MM.1S (cell line): ENCODE measurements around the gene FLT1.

Source experiments
- DNase-seq: peaks from one replicate; pipeline ENCODE4 v3.0.0-alpha.2; 2015
- H2AFZ ChIP-seq: fragments of 300-600 bp; sonication (generic); 2 replicates; pipeline ENCODE4 v1.6.0; 2016; ENCODE audit warnings: antibody characterized with exemption, low read length
- H3F3A ChIP-seq: fragments of 300-600 bp; sonication (generic); 2 replicates; pipeline ENCODE4 v1.6.1; 2016; ENCODE audit warnings: mild to moderate bottlenecking, antibody characterized with exemption, low read length, moderate library complexity, mixed read lengths; ENCODE audit not compliant: insufficient read depth
- H3K27ac ChIP-seq: fragments of 300-600 bp; sonication (generic); 2 replicates; pipeline ENCODE4 v1.5.1; 2016; ENCODE audit warnings: mild to moderate bottlenecking, low read length
- H3K27me3 ChIP-seq: fragments of 300-600 bp; sonication (generic); replicated peaks from 2 replicates; pipeline ENCODE4 v1.6.0; 2016; ENCODE audit warnings: low read length; ENCODE audit not compliant: insufficient read depth
- H3K36me3 ChIP-seq: fragments of 300-600 bp; sonication (generic); replicated peaks from 2 replicates; pipeline ENCODE4 v1.6.1; 2016; ENCODE audit warnings: mild to moderate bottlenecking, low read length, mixed read lengths; ENCODE audit not compliant: insufficient read depth
- H3K4me1 ChIP-seq: fragments of 300-600 bp; sonication (generic); 2 replicates; pipeline ENCODE4 v1.6.1; 2016; ENCODE audit warnings: low read length, mixed read lengths
- H3K4me2 ChIP-seq: fragments of 300-600 bp; sonication (generic); 2 replicates; pipeline ENCODE4 v1.6.0; 2016; ENCODE audit warnings: low read depth, low read length
- H3K4me3 ChIP-seq: fragments of 300-600 bp; sonication (generic); 2 replicates; pipeline ENCODE4 v1.5.1; 2016; ENCODE audit warnings: low read length, mixed read lengths
- H3K79me2 ChIP-seq: fragments of 300-600 bp; sonication (generic); 2 replicates; pipeline ENCODE4 v1.6.1; 2016; ENCODE audit warnings: mixed run types, low read length, mixed read lengths
- H3K9ac ChIP-seq: fragments of 300-600 bp; sonication (generic); 2 replicates; pipeline ENCODE4 v1.6.1; 2016; ENCODE audit warnings: low read length, mixed read lengths
- H3K9me2 ChIP-seq: fragments of 300-600 bp; sonication (generic); replicated peaks from 2 replicates; pipeline ENCODE4 v1.6.1; 2016; ENCODE audit warnings: mild to moderate bottlenecking, low read length, mixed read lengths; ENCODE audit not compliant: insufficient read depth
- H3K9me3 ChIP-seq: fragments of 300-600 bp; sonication (generic); replicated peaks from 2 replicates; pipeline ENCODE4 v1.6.1; 2016; ENCODE audit warnings: mild to moderate bottlenecking, low read length, mixed read lengths; ENCODE audit not compliant: insufficient read depth
- H4K20me1 ChIP-seq: fragments of 300-600 bp; sonication (generic); 2 replicates; pipeline ENCODE4 v1.6.1; 2016; ENCODE audit warnings: mild to moderate bottlenecking, low read length, moderate library complexity, mixed read lengths; ENCODE audit not compliant: insufficient read depth
- EZH2 ChIP-seq: fragments of 300-600 bp; sonication (generic); optimal IDR thresholded peaks from 2 replicates; pipeline ENCODE3; 2017; ENCODE audit warnings: low read depth, mild to moderate bottlenecking, antibody characterized with exemption, low read length, mixed read lengths
- EZH2phosphoT487 ChIP-seq: fragments of 300-600 bp; sonication (generic); IDR thresholded peaks from 2 replicates; pipeline ENCODE4 v1.6.1; 2018; ENCODE audit warnings: antibody characterized with exemption, low read length
- TF ChIP-seq, protein P1 (sequence below): fragments of 300-600 bp; sonication (generic); IDR thresholded peaks from 2 replicates; pipeline ENCODE4 v1.5.1; 2016; ENCODE audit warnings: antibody characterized with exemption, low read length, mixed read lengths

Gene FLT1

DNA sequence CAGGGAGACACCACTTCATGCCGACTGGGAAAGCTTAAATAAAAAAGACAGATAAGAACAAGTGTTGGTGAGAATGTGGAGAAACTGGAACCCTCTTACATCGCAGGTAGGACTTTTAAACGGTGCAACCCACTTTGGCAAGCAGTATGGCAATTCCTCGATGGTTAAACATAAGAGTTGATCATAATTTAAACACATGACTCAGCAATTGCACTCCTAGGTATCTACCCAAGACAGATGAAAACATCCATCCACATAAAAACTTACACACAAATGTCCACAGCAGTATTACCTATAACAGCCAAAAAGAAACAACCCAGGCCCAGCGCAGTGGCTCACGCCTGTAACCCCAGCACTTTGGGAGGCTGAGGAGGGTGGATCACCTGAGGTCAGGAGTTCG is 21.9 kb downstream of the FLT1 start:
- no peak for TF ChIP-seq EZH2phosphoT487
- TF ChIP-seq EZH2 = no peak
- TF ChIP-seq, protein P1, sequence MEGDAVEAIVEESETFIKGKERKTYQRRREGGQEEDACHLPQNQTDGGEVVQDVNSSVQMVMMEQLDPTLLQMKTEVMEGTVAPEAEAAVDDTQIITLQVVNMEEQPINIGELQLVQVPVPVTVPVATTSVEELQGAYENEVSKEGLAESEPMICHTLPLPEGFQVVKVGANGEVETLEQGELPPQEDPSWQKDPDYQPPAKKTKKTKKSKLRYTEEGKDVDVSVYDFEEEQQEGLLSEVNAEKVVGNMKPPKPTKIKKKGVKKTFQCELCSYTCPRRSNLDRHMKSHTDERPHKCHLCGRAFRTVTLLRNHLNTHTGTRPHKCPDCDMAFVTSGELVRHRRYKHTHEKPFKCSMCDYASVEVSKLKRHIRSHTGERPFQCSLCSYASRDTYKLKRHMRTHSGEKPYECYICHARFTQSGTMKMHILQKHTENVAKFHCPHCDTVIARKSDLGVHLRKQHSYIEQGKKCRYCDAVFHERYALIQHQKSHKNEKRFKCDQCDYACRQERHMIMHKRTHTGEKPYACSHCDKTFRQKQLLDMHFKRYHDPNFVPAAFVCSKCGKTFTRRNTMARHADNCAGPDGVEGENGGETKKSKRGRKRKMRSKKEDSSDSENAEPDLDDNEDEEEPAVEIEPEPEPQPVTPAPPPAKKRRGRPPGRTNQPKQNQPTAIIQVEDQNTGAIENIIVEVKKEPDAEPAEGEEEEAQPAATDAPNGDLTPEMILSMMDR = no peak
- no peaks in the 10 kb centered on the region for H3K79me2 ChIP-seq

DNA sequence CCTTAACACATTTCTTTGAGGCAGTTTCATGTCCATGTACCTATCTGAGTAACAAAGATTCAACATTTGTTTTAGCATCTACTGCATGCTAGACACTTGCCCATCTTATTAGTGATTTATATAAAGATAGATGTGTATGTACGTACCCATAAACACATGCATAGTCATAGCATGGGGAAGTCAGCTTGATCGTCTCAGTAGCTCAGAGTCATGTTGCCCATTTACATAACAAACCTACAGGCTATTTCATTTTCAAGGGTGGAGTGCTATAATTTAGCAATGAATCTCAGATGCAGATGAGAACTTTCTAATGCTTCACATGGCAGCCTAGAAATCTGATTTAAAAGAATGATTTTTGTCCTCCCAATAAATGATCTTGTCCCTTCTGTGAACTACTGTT is 23.5 kb downstream of the FLT1 start:
- Histone ChIP-seq H3K4me1 (no peaks in the 10 kb centered on the region), H3K9me3 (no peaks in the 10 kb centered on the region), H3K9ac (no peak overlapping the region), H3K36me3 (no peaks in the 10 kb centered on the region), H3K9me2 (no peaks in the 10 kb centered on the region), H3K4me2 (no peak overlapping the region), H2AFZ (no peak overlapping the region), H4K20me1 (no peaks in the 10 kb centered on the region), H3K4me3 (no peak overlapping the region), H3K79me2 (no peaks in the 10 kb centered on the region), H3F3A (no peaks in the 10 kb centered on the region), H3K27me3 (no peaks in the 10 kb centered on the region), H3K27ac (no peak overlapping the region)
- TF ChIP-seq EZH2 = no peak
- TF ChIP-seq, protein P1 = no peak
- no peak for TF ChIP-seq EZH2phosphoT487
- no peak for DNase-seq

More for the DNA sequence above, 21.9 kb downstream of the FLT1 start:
- H3K4me2 ChIP-seq = no peak overlapping the region
- no peaks in the 10 kb centered on the region for H3K36me3 ChIP-seq
- H3K27me3 ChIP-seq = no peaks in the 10 kb centered on the region
- no peak overlapping the region for H3K4me3 ChIP-seq
- H2AFZ ChIP-seq = no peak overlapping the region
- no peaks in the 10 kb centered on the region for H3K4me1 ChIP-seq
- no peak overlapping the region for H3K9ac ChIP-seq
- no peak for DNase-seq
- H3K9me2 ChIP-seq = no peaks in the 10 kb centered on the region
- H3K9me3 ChIP-seq = no peaks in the 10 kb centered on the region
- H3K27ac ChIP-seq = no peak overlapping the region
- no peaks in the 10 kb centered on the region for H4K20me1 ChIP-seq
- no peaks in the 10 kb centered on the region for H3F3A ChIP-seq

DNA sequence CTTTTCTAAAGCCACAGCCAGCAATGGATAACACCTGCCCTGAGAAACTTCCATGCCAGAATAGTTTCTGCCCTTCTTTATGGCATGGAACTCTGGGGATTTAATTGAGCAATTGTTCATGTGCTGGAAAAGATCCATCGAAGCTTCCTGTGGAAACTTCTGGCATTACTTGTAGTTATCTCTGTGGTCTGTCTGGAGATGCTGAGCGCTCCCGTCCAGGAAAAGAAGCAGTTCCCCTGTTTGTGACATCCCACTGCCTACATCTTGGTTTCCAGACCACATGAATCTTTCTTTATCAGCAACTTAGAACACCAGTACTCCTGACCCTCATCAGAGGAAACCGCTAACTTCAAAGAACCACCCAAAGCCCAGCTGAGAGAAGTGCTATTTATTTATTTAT is 24.6 kb downstream of the FLT1 start:
- TF ChIP-seq, protein P1 = no peak
- TF ChIP-seq EZH2phosphoT487 (no peak), EZH2 (no peak)
- DNase-seq = no peak
- Histone ChIP-seq H3K9ac (no peak overlapping the region), H3F3A (no peaks in the 10 kb centered on the region), H3K4me1 (no peaks in the 10 kb centered on the region), H3K27ac (no peak overlapping the region), H3K79me2 (no peaks in the 10 kb centered on the region), H3K27me3 (no peaks in the 10 kb centered on the region), H2AFZ (no peak overlapping the region), H3K4me2 (no peak overlapping the region), H3K9me3 (no peaks in the 10 kb centered on the region), H4K20me1 (no peaks in the 10 kb centered on the region), H3K4me3 (no peak overlapping the region), H3K36me3 (no peaks in the 10 kb centered on the region), H3K9me2 (no peaks in the 10 kb centered on the region)

DNA sequence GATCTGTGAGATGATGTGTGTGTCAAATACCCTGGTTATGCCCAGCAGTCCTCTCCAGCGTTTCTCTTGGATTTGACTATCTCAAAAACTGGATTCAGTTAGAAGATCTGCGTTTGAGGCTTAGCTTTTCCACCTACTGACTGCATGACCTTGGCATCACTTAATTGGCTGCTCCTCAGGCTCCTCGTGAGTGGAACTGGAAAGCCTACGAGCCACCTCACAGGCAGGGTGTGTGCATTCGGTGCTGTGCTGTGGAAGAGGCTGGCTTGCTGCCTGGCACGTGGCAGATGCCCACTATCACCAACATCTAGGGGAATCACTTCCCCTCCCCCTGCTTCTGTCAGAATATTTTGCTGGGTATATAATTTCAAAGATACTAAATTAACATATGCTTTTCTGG is 25.6 kb downstream of the FLT1 start:
- TF ChIP-seq EZH2phosphoT487 (no peak), EZH2 (no peak)
- TF ChIP-seq, protein P1 = no peak
- Histone ChIP-seq H4K20me1 (no peaks in the 10 kb centered on the region), H3K27me3 (no peaks in the 10 kb centered on the region), H3K9ac (no peak overlapping the region), H3K9me2 (no peaks in the 10 kb centered on the region), H2AFZ (no peak overlapping the region), H3K4me1 (no peaks in the 10 kb centered on the region), H3K4me2 (no peak overlapping the region), H3K4me3 (no peak overlapping the region), H3F3A (no peaks in the 10 kb centered on the region), H3K9me3 (no peaks in the 10 kb centered on the region), H3K27ac (no peak overlapping the region), H3K79me2 (no peaks in the 10 kb centered on the region), H3K36me3 (no peaks in the 10 kb centered on the region)
- DNase-seq = no peak
